ENCODE data around the gene THSD8.
"Not testable (repeated sequence)": the region's sequence is repeated elsewhere in the genome, so short reads cannot be mapped to it uniquely, and the experiment has no call there.

Gene THSD8

GRCh38 chr19:12846613-12847012 lies 44.7 kb downstream of the THSD8 start:
- not testable (repeated sequence) for H3K9me3 ChIP-seq (ENCODE audit: control insufficient read depth, insufficient read depth, low read depth, low read length); H3K4me3 ChIP-seq (ENCODE audit: low read depth, low read length); H3K27ac ChIP-seq (ENCODE audit: extremely low read depth, low read depth, low read length); H3K36me3 ChIP-seq (ENCODE audit: control insufficient read depth in 2 of 2, insufficient read depth in 1 of 2, low read length in 2 of 2); H3K4me1 ChIP-seq (ENCODE audit: control insufficient read depth, insufficient read depth, low read length)
- peak; percentile 62 for TF ChIP-seq ZNF362 (tag by site-specific recombination; IDR thresholded peaks at IDR 0.05)
- ChIA-PET CTCF (interaction anchor here (0.5 to 7.2 kb wide), 30 partner anchors 8 to 923 kb away, joined by 3 to 62 read pairs (median 7); partner anchors contain the start of genes DNASE2, JUNB, RTBDN and THSD8), POLR2A (interaction anchor here (0.7 to 1.3 kb wide), 2 partner anchors 48 to 55 kb away, joined by 4 to 5 read pairs; partner anchors contain the start of gene JUNB)

- no peaks in the 10 kb centered on the region; a peak in 1 of 3 replicates for H3K36me3 ChIP-seq (ENCODE audit: control insufficient read depth in 2 of 2, insufficient read depth in 1 of 2, low read length in 2 of 2)
- peak overlapping the region; percentile 0; the same call in 1 of the 2 replicates for H3K4me3 ChIP-seq (ENCODE audit: low read depth, low read length)
- H3K4me1 ChIP-seq (ENCODE audit: control insufficient read depth, insufficient read depth, low read length) = no peaks in the 10 kb centered on the region
- ChIA-PET POLR2A (interaction anchor here (0.8 to 1.3 kb wide), 3 partner anchors 56 to 82 kb away, joined by 3 to 6 read pairs (median 4); partner anchors contain the start of gene JUNB), CTCF (interaction anchor here (0.5 to 7.2 kb wide), 57 partner anchors 9 to 923 kb away, joined by 3 to 62 read pairs (median 5); partner anchors contain the start of genes DNASE2, GCDH, GET3 and JUNB)
- no peaks in the 10 kb centered on the region for H3K9me3 ChIP-seq (ENCODE audit: control insufficient read depth, insufficient read depth, low read depth, low read length)
- H3K27ac ChIP-seq (ENCODE audit: extremely low read depth, low read depth, low read length) = no peak overlapping the region
- TF ChIP-seq ZNF433 (tag by site-specific recombination; IDR thresholded peaks at IDR 0.05; ENCODE audit: low read depth) (no peak), ZNF223 (tag by site-specific recombination; IDR thresholded peaks at IDR 0.05) (no peak), ZBTB44 (tag by site-specific recombination; IDR thresholded peaks at IDR 0.05) (no peak), ZBTB49 (tag by site-specific recombination; IDR thresholded peaks at IDR 0.05; ENCODE audit: low read depth) (no peak), ZNF558 (tag by site-specific recombination; IDR thresholded peaks at IDR 0.05) (no peak), KLF9 (tag by site-specific recombination; IDR thresholded peaks at IDR 0.05; ENCODE audit: low read depth) (peak; percentile 42; the same call in 1 of the 2 replicates), MEIS1 (CRISPR knock-in tag; IDR thresholded peaks at IDR 0.05; ENCODE audit: borderline replicate concordance) (no peak), ZNF76 (tag by site-specific recombination; IDR thresholded peaks at IDR 0.05; ENCODE audit: borderline replicate concordance, low read depth) (peak; percentile 34; the same call in 1 of the 2 replicates), ZNF148 (tag by site-specific recombination; IDR thresholded peaks at IDR 0.05; ENCODE audit: borderline replicate concordance) (no peak), ZNF24 (tag by site-specific recombination; IDR thresholded peaks at IDR 0.05) (no peak), ZNF623 (tag by site-specific recombination; IDR thresholded peaks at IDR 0.05) (no peak), ZNF549 (tag by site-specific recombination; IDR thresholded peaks at IDR 0.05) (no peak), ZNF664 (tag by site-specific recombination; IDR thresholded peaks at IDR 0.05) (no peak), SCRT1 (tag by site-specific recombination; IDR thresholded peaks at IDR 0.05; ENCODE audit: borderline replicate concordance) (no peak), BCL11B (tag by site-specific recombination; IDR thresholded peaks at IDR 0.05; ENCODE audit: low read depth) (peak; percentile 47; the same call in 1 of the 2 replicates), ZNF488 (tag by site-specific recombination; IDR thresholded peaks at IDR 0.05) (no peak), ZNF248 (tag by site-specific recombination; IDR thresholded peaks at IDR 0.05) (no peak), IKZF3 (tag by site-specific recombination; IDR thresholded peaks at IDR 0.05) (no peak), ZBTB6 (tag by site-specific recombination; IDR thresholded peaks at IDR 0.05) (no peak), ZNF404 (tag by site-specific recombination; IDR thresholded peaks at IDR 0.05) (no peak), ZNF791 (tag by site-specific recombination; IDR thresholded peaks at IDR 0.05) (no peak)
Observed at GRCh38 chr19:12847159-12848139, 45.6 kb downstream of the THSD8 start.
